ENCODE data around the gene FAM193A. TPM values are rescaled to one million over a fixed set of nuclear protein-coding genes. Genes with fewer than 3 reads are reported as not detected.

The FAM193A gene
- total RNA-seq, 2 experiments from 2014 or later, result 28.4 to 30.0 TPM

GRCh38 chr4:2697995-2698414, 161.6 kb downstream of the FAM193A start:
- H3K36me3 ChIP-seq (ENCODE audit: insufficient read depth, low read length), result peaks cover 90% of the 10 kb centered on the region

GRCh38 chr4:2698504-2698903, 162.1 kb downstream of the FAM193A start:
- Histone ChIP-seq H3K27me3 (ENCODE audit: control insufficient read depth in 1 of 2, insufficient read depth in 2 of 2, low read length in 2 of 2) (no peaks in the 10 kb centered on the region), H3K4me3 (ENCODE audit: low read length) (no peak overlapping the region), H3K36me3 (ENCODE audit: insufficient read depth, low read length) (peaks cover 90% of the 10 kb centered on the region), H3K9me3 (ENCODE audit: control insufficient read depth in 1 of 2, insufficient read depth in 1 of 2, low read length in 2 of 2) (no peaks in the 10 kb centered on the region), H3K4me1 (ENCODE audit: insufficient read depth, low read length) (no peaks in the 10 kb centered on the region), H3K27ac (ENCODE audit: low read depth in 1 of 2, low read length in 2 of 2) (no peak overlapping the region)
- Mint-ChIP-seq H3K36me3 (ENCODE audit: low read depth) (peaks cover 95% of the 10 kb centered on the region), H3K4me3 (no peak overlapping the region), H3K27me3 (no peaks in the 10 kb centered on the region), H3K27ac (no peak overlapping the region), H3K4me1 (ENCODE audit: low read depth) (no peaks in the 10 kb centered on the region), H3K9me3 (no peaks in the 10 kb centered on the region)
- intact Hi-C loops (cut with DNase I, micrococcal nuclease), result no loop called here
- ATAC-seq (ENCODE audit: poor library complexity), result no peak
- ChIA-PET CTCF (no interaction called here), POLR2A (no interaction called here)
- DNase-seq, result no peak
- no peak for TF ChIP-seq CTCF (IDR thresholded peaks at IDR 0.05)

More at GRCh38 chr4:2697995-2698414, 161.6 kb downstream of the FAM193A start:
- ATAC-seq (ENCODE audit: poor library complexity) (no peak), DNase-seq (no peak)
- Mint-ChIP-seq H3K4me1 (ENCODE audit: low read depth) (no peaks in the 10 kb centered on the region), H3K4me3 (no peak overlapping the region), H3K27me3 (no peaks in the 10 kb centered on the region), H3K27ac (no peak overlapping the region), H3K9me3 (no peaks in the 10 kb centered on the region), H3K36me3 (ENCODE audit: low read depth) (peaks cover 97% of the 10 kb centered on the region)
- no peaks in the 10 kb centered on the region for H3K27me3 ChIP-seq (ENCODE audit: control insufficient read depth in 1 of 2, insufficient read depth in 2 of 2, low read length in 2 of 2)
- no peaks in the 10 kb centered on the region for H3K9me3 ChIP-seq (ENCODE audit: control insufficient read depth in 1 of 2, insufficient read depth in 1 of 2, low read length in 2 of 2)
- POLR2A ChIA-PET, result no interaction called here
- CTCF ChIA-PET, result no interaction called here
- no peak overlapping the region for H3K27ac ChIP-seq (ENCODE audit: low read depth in 1 of 2, low read length in 2 of 2)
- no peak overlapping the region for H3K4me3 ChIP-seq (ENCODE audit: low read length)
- intact Hi-C loops (cut with DNase I, micrococcal nuclease), result no loop called here
- H3K4me1 ChIP-seq (ENCODE audit: insufficient read depth, low read length), result no peaks in the 10 kb centered on the region
- TF ChIP-seq CTCF (IDR thresholded peaks at IDR 0.05), result no peak

- Mint-ChIP-seq H3K4me1 (ENCODE audit: low read depth) (no peaks in the 10 kb centered on the region), H3K27me3 (no peaks in the 10 kb centered on the region), H3K36me3 (ENCODE audit: low read depth) (peaks cover 90% of the 10 kb centered on the region), H3K9me3 (no peaks in the 10 kb centered on the region), H3K4me3 (no peak overlapping the region), H3K27ac (no peak overlapping the region)
- Histone ChIP-seq H3K9me3 (ENCODE audit: control insufficient read depth in 1 of 2, insufficient read depth in 1 of 2, low read length in 2 of 2) (no peaks in the 10 kb centered on the region), H3K27ac (ENCODE audit: low read depth in 1 of 2, low read length in 2 of 2) (no peak overlapping the region), H3K4me1 (ENCODE audit: insufficient read depth, low read length) (no peaks in the 10 kb centered on the region), H3K4me3 (ENCODE audit: low read length) (no peak overlapping the region), H3K36me3 (ENCODE audit: insufficient read depth, low read length) (peaks cover 90% of the 10 kb centered on the region), H3K27me3 (ENCODE audit: control insufficient read depth in 1 of 2, insufficient read depth in 2 of 2, low read length in 2 of 2) (no peaks in the 10 kb centered on the region)
- ATAC-seq (ENCODE audit: poor library complexity) (no peak), DNase-seq (no peak)
- no peak for TF ChIP-seq CTCF (IDR thresholded peaks at IDR 0.05)
- ChIA-PET CTCF (no interaction called here), POLR2A (no interaction called here)
- intact Hi-C loops (cut with DNase I, micrococcal nuclease), result no loop called here
Measured at GRCh38 chr4:2698951-2699505, 162.6 kb downstream of the FAM193A start.

All from CD4-positive, alpha-beta T cell (primary cell).